Measurements from ENCODE around the gene CDH4. TPM values are rescaled to one million over a fixed set of nuclear protein-coding genes. Genes with fewer than 3 reads are reported as not detected.

Gene CDH4
- total RNA-seq (under 1 TPM in 8 of 9 donors, not detected in 1; 0.04 to 0.54 (median 0.15) TPM), polyA plus RNA-seq (under 1 TPM; 0.04 to 0.07 TPM)
- long read RNA-seq, donor 1, result 0 reads
- long read RNA-seq, donor 2, result 0 reads
- long read RNA-seq, donor 3, result 0 reads

- 4 to 26% (median 9%) methylated on average over 15 to 78 of the region's 78 CpGs for WGBS, 4 donors
- no peaks in the 10 kb centered on the region for H3K36me3 ChIP-seq
- H3K4me1 ChIP-seq, result peaks cover 0 to 24% (median 2%) of the 10 kb centered on the region in 12 donors
- intact Hi-C loops (cut with DNase I), result loop anchor here in 1 of 10 donors (10.0 kb wide), 1 partner anchor 1037 kb away; no protein-coding TSS in a partner anchor
- TF ChIP-seq CTCF (IDR thresholded peaks at IDR 0.05) (no peak), POLR2A (IDR thresholded peaks at IDR 0.05) (no peak)
- ATAC-seq, result no peak
- H3K9me3 ChIP-seq, result no peaks in the 10 kb centered on the region
- peaks cover 16 to 86% (median 55%) of the 10 kb centered on the region in 9 donors for H3K27me3 ChIP-seq
- no peak within 1 kb of the TSS for H3K27ac ChIP-seq
- H3K4me3 ChIP-seq, result peak within 1 kb of the TSS; percentile 20 to 55 (median 39)
- DNase-seq, result no peak
Measured at GRCh38 chr20:61251529-61252393, at the start of gene CDH4. Gene CDH4 (plus strand): TSS chr20:61252261.

GRCh38 chr20:61203320-61203719 lies 48.7 kb upstream of the CDH4 start:
- ATAC-seq (no peak), DNase-seq (no peak)
- TF ChIP-seq CTCF (IDR thresholded peaks at IDR 0.05) (no peak), POLR2A (IDR thresholded peaks at IDR 0.05) (no peak)
- no peak overlapping the region for H3K4me3 ChIP-seq
- H3K9me3 ChIP-seq, result peaks cover 0 to 11% (median 0%) of the 10 kb centered on the region in 12 donors
- H3K36me3 ChIP-seq, result no peaks in the 10 kb centered on the region
- H3K27me3 ChIP-seq, result peaks cover 0 to 32% (median 2%) of the 10 kb centered on the region in 9 donors
- WGBS, 4 donors, result 33 to 57% (median 52%) methylated on average over 5 of the region's 5 CpGs
- H3K4me1 ChIP-seq, result no peaks in the 10 kb centered on the region
- no peak overlapping the region for H3K27ac ChIP-seq
- intact Hi-C loops (cut with DNase I), result no loop called here

GRCh38 chr20:61204206-61204605 lies 47.9 kb upstream of the CDH4 start:
- Histone ChIP-seq H3K9me3 (peaks cover 0 to 11% (median 0%) of the 10 kb centered on the region in 12 donors), H3K27ac (no peak overlapping the region), H3K27me3 (peaks cover 0 to 23% (median 0%) of the 10 kb centered on the region in 9 donors), H3K4me1 (no peaks in the 10 kb centered on the region), H3K4me3 (no peak overlapping the region), H3K36me3 (no peaks in the 10 kb centered on the region)
- DNase-seq (no peak), ATAC-seq (no peak)
- TF ChIP-seq POLR2A (IDR thresholded peaks at IDR 0.05) (no peak), CTCF (IDR thresholded peaks at IDR 0.05) (no peak)
- intact Hi-C loops (cut with DNase I), result no loop called here
- WGBS, 4 donors, result 80 to 86% (median 83%) methylated on average over 8 of the region's 8 CpGs

- no peaks in the 10 kb centered on the region for H3K4me1 ChIP-seq
- no peak overlapping the region for H3K27ac ChIP-seq
- no peak overlapping the region for H3K4me3 ChIP-seq
- DNase-seq, result no peak
- H3K27me3 ChIP-seq, result peaks cover 0 to 20% (median 0%) of the 10 kb centered on the region in 9 donors
- no peak for TF ChIP-seq CTCF (IDR thresholded peaks at IDR 0.05)
- TF ChIP-seq POLR2A (IDR thresholded peaks at IDR 0.05), result no peak
- no peaks in the 10 kb centered on the region for H3K36me3 ChIP-seq
- no peak for ATAC-seq
- H3K9me3 ChIP-seq, result peaks cover 0 to 9% (median 0%) of the 10 kb centered on the region in 12 donors
- 66 to 88% (median 74%) methylated on average over 5 to 6 of the region's 6 CpGs for WGBS, 4 donors
- intact Hi-C loops (cut with DNase I), result no loop called here
Measured at GRCh38 chr20:61205769-61206168, 46.3 kb upstream of the CDH4 start.
